NCI-H1105 treated with DMSO at 0.1 percent for 48 hours (cell line): ENCODE data around the gene ZNF839.
"Not testable (repeated sequence)": the region's sequence is repeated elsewhere in the genome, so short reads cannot be mapped to it uniquely, and the experiment has no call there.

Source experiments
- DNase-seq: peaks from one replicate; lab custom pipeline; 2025; lab: John Stamatoyannopoulos, UW

ZNF839 gene

GRCh38 chr14:102319351-102320032 is at the start of gene ZNF839:
Gene ZNF839 (plus strand): TSS chr14:102319746. CDS start chr14:102319766, 20 bp downstream.
- peak; percentile 89 for DNase-seq

DNA sequence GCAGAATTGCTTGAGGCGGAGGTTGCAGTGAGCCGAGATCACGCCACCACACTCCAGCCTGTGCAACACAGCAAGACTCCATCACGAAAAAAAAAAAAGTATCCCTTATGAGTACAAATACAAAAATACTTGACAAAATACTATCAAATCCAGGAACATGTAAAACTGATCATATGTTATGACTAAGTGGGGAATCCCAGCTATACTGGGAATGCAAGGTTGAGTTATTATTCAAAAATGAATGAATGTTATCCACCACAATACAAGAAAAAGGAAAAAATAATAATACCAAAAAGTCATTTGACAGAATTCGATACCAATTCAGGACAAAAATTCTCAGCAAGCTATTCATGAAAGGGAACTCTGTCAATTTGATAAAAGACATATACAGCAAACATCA is 47.2 kb upstream of the ZNF839 start:
- no peak for DNase-seq

DNA sequence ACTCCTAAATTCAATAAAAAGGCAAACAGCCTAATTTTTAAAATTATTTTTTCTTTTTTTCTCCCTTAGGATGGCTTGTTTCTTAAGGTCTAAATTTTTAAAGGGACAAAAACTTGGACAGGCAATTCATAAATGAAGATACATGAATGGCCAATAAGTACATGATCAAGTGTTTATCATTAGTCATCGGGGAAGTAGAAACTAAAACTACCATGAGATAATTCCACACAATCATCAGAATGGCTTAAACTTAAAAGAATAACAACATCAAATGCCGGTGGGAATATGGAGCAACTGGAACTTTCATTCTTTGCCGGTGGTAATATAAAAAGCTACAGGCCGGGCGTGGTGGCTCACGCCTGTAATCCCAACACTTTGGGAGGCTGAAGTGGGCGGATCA is 43.7 kb upstream of the ZNF839 start:
- DNase-seq, result no peak

DNA sequence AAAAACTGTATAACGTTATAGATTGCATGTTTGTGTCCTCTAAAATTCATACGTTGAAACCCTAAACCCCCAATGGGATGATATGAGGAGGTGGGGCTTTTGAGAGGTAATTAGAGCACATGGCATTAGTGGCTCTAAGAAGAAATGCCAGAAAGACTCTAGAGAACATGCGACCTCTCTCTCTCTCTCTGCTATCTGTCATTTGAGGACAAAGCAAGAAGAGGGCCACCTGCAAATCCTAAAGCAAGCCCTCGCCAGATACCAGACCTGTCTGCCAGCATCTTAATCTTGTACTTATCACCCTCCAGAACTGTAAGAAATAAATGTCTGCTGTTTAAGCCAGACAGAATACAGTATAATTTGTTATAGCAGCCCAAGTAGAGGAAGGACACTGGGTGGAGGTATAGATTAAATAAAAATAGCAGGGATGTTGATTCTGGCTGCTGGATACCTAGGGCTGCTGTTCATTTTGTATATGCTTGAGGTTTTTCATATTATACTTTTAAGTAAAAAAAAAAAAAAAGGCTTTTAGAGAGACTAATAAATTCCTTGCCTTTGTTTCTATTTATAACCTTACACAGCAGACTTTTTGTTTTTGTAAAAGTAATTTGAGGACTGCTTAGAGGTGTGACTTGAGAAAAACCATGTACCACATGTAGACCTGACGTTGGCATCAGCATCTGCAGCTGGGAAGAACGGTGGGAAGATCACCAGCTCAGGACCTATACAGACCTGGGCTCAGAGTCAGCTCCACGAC is 41.5 kb upstream of the ZNF839 start:
- peak; percentile 2 for DNase-seq

- no peak for DNase-seq
Measured at GRCh38 chr14:102278631-102278935, 41.0 kb upstream of the ZNF839 start.

DNA sequence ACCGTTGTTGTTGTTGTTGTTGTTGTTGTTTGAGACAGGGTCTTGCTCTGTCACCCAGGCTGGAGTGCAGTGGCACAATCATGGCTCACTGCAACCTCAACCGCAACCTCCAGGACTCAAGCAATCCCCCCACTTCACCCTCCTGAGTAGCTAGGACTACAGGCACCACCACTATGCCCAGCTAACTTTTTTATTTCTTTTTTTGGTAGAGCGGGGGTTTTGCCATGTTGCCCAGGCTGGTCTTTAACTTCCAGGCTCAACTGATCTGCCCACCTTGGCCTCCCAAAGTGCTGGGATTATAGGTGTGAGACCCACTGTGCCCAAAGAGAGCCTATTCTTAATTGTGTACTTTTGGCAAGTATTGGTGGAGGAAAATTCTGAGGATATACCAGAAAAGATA is 40.3 kb upstream of the ZNF839 start:
- no peak for DNase-seq

DNA sequence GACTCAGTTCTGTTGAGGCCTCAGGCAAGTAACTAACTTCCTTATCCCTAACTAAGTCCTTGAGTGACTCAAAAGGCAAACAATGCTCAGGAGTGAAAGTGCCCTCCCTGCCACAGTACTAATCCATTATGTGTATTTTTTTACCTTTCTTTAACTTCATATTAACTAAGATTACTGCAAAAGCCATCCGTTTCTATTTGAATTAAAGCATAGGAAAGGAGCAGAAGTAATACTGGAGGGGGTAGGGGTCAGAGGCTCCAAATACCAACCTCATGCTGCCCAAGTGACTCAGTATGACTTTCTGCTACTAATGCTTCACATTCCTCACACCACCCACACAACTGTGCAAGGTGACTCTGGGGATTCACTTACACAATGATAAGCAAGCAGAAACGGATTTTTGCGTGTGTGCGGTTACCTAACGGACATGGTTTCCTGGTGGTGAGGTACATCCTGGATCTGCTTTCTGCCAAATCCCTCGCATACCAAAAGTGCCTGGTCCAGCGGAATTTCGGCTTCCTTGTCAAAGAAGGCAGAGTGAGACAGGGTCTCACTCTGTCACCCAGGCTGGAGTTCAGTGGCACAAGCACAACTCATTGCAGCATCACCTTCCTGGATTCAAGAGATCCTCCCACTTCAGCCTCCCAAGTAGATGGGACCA is 39.7 kb upstream of the ZNF839 start:
- no peak for DNase-seq

GRCh38 chr14:102280376-102280962 is 39.1 kb upstream of the ZNF839 start:
- DNase-seq, result no peak

DNA sequence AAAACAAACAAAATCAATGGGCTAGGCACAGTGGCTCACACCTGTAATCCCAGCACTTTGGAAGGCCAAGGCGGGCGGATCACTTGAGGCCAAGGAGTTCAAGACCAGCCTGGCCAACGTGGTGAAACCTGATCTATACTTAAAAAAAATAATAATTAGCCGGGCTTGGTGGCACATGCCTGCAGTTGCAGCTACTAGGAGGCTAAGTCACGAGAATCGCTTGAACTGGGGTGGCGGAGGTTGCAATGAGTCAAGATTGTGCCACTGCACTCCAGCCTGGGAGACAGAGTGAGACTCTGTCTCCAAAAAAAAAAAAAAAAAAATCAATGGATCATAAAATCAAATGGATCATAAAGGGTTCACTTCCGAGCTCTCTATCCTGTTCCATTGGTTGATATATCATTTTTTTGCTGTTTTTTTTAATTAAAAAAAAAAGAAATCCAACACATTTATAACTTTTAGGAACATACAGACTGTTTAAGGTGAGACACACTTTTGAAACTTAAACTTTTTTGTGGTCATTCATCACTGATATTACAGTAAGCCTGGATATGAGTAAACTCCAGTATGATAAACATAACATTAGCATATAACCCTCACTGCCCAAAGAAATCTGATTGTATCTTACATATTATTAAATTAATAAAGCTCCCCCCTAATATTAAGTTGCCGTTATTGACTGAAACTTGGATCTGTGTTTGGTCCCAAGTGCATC is 36.6 kb upstream of the ZNF839 start:
- DNase-seq, result no peak

DNA sequence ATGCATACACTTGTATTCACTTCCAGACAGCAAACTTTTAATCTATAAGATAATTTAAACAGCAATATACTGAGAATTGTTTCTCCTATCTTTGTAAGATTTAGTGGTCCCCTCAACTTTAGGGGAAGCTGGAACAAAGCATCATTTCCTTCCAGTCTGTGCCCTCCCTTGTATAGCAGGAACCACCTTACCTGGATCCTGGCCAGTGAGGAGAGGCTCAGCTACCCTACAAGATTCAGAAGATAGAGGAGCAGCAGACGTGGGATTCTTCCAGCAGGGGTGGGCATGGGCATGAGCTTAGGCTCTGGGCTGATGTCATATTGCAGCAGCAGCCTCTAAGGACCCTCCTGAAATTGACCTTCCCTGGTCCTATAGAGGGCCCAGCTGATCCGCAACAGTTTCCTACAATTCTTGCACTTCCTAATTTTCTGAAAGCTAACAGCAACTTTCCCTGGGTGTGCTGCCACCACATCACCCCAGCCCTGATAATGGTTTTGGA is 35.9 kb upstream of the ZNF839 start:
- DNase-seq, result no peak

- DNase-seq, result no peak
Measured at GRCh38 chr14:102285106-102285505, 34.4 kb upstream of the ZNF839 start.

DNA sequence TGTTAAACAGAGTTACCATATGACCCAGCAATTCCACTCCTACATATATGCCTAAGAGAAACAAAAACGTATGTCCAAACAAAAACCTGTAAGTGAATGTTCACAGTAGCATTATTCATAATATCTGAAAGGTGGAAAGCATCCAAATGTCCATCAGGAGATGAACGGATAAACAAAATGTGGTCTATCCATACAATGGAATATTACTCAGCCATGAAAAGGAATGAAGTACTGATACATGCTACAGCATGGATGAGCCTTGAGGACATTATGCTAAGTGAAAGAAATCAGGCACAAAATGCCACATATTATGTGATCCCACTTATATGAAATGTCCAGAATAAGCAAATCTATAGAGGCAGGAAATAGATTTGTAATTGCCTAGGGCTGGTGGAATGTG is 31.4 kb upstream of the ZNF839 start:
- DNase-seq, result no peak

DNA sequence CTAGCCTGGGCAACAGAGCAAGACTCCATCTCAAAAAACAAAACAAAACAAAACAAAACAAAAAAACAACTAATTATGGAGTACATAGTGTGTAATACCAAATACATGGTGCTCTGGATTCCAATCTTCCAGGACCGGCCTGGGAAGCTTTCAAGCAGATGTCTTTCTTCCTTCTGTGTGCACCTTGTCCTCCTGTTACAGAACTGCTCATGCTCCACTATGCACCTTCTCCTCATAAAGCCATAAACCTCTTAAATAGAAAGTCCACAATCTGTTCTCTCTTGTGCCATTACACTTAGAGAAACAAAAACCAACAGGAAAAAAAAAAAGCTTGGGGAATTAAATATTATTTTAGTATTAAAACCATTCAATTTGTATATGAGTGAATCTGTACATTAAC is 27.1 kb upstream of the ZNF839 start:
- DNase-seq, result no peak

DNA sequence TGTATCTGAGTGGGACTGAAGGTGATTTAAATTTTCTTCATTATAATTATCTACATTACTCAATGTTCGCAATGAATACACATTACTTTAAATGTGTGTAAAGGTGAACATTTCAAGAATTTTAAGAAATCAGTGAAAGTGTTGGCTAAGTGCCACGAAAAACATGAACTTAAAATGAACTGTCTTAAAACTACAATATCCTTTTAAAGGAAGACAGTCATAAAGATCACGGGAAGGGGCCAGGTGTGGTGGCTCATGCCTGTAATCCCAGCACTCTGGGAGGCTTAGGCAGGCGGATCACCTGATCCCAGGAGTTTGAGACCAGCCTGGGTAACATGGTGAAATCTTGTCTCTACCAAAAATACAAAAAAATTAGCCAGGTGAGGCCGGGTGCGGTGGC is 25.8 kb upstream of the ZNF839 start:
- DNase-seq, result no peak

DNA sequence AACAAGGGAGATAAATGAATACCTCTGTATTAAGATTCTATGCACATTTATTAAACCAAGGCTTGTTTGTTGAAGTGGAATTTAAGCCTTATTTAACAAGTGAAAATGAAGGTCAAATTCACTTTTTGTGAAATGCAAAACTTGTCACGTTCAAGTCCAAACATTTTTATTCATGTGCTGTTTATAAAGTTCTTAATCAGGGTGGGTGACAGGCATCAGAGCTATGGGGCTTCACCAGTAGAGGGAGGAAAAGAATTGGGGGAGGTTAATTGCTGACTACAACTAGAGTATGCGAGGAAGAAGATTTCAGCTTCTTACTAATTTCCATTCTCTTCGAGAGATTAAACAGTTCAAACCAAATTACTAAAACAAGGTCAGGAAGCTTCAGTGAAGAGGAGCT is 24.3 kb upstream of the ZNF839 start:
- no peak for DNase-seq

GRCh38 chr14:102297436-102298170 is 21.9 kb upstream of the ZNF839 start:
- no peak for DNase-seq

DNA sequence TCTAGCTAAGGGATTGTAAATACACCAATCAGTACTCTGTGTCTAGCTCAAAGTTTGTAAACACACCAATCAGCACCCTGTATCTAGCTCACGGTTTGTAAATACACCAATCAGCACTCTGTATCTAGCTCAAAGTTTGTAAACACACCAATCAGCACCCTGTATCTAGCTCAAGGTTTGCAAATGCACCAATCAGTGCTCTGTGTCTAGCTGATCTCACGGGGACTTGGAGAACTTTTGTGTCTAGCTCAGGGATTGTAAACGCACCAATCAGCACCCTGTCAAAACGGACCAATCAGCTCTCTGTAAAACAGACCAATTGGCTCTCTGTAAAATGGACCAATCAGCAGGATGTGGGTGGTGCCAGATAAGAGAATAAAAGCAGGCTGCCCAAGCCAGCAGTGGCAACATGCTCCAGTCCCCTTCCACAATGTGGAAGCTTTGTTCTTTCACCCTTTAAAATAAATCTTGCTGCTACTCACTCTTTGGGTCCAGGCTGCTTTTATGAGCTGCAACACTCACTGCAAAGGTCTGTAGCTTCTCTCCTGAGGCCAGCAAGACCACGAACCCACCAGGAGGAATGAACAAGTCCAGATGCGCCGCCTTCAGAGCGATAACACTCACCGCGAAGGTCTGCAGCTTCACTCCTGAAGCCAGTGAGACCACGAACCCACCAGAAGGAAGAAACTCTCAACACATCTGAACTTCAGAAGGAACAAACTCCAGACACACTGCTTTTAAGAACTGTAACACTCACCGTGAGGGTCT is 21.1 kb upstream of the ZNF839 start:
- not testable (repeated sequence) for DNase-seq

- DNase-seq, result no peak
Measured at GRCh38 chr14:102303664-102304063, 15.9 kb upstream of the ZNF839 start.

DNA sequence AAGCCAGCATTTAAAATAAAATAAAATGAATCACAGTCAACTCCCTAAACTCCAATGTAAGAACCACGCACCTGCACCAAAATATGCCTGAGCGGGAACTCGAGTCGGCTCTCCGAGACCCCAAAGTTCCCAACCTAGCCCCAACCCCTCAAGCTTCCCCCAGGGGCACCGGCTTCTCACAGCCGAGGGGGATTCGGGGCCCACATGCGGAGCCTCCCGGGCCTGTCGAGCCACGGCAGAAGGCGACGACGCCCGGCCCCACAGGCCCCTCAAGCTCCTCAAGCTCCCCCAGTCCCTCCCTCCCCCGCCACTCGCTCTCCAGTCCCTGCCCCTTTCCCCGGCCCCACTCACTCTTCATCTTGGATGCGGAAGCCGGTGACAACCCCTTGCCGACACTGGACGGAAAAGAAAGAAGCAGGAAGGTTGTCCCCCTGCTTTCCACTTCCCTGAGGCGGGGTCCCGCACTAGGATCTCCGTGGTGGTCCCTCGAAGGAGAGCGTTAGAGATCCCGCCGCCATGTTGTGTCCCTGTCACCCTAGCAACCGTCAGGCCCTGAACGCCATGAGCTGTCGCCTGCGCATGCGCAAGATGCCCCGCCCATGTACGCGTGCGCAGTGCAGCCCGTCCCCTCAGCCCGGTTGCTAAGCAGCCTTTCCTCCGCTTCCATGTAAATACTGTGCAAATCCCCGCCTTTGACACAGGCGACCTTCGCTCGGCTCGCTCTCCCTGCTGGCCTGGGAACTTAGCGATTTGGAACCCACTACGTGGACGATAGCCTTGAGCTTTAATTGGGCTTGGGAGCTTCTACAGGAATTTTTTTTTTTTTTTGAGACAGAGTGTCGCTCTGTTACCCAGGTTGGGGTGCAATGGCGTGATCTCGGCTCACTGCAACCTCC is 14.7 kb upstream of the ZNF839 start, which contains the start of gene MOK:
TSS of gene MOK (minus strand) at position 554 of the 896 bp plus-strand sequence. CDS start at position 358, 196 bp downstream.
- peak; percentile 94 for DNase-seq
